Endothelial cell (in vitro differentiated cells): Measurements from ENCODE around the gene CRADD. TPM values are rescaled to one million over a fixed set of nuclear protein-coding genes. Genes with fewer than 3 reads are reported as not detected.

ENCODE experiments used
- DNase-seq: peaks from one replicate; pipeline ENCODE4 v3.0.0; 2021; ENCODE audit warnings: low spot score
- H3K27ac Mint-ChIP-seq: one replicate; pipeline ENCODE4 v1.8.0; 2021; ENCODE audit warnings: mixed read lengths, inconsistent platforms; ENCODE audit not compliant: unreplicated experiment
- H3K27me3 Mint-ChIP-seq: one replicate; pipeline ENCODE4 v1.8.0; 2021; ENCODE audit warnings: mild to moderate bottlenecking, moderate library complexity, mixed read lengths, inconsistent platforms; ENCODE audit not compliant: unreplicated experiment
- H3K36me3 Mint-ChIP-seq: one replicate; pipeline ENCODE4 v1.8.0; 2021; ENCODE audit warnings: mild to moderate bottlenecking, low read depth, mixed read lengths, inconsistent platforms; ENCODE audit not compliant: unreplicated experiment
- H3K4me1 Mint-ChIP-seq: one replicate; pipeline ENCODE4 v1.8.0; 2021; ENCODE audit warnings: mild to moderate bottlenecking, mixed read lengths, inconsistent platforms; ENCODE audit not compliant: unreplicated experiment
- H3K4me3 Mint-ChIP-seq: one replicate; pipeline ENCODE4 v1.8.0; 2021; ENCODE audit warnings: mild to moderate bottlenecking, mixed read lengths, inconsistent platforms; ENCODE audit not compliant: unreplicated experiment
- H3K9me3 Mint-ChIP-seq: one replicate; pipeline ENCODE4 v1.8.0; 2021; ENCODE audit warnings: mixed read lengths, inconsistent platforms; ENCODE audit not compliant: unreplicated experiment
- total RNA-seq: library from RNA; stranded (reverse); fragmentation: NEBNext Ultra II Directional; extraction: Animal tissue kit (Norgen Biotek cat#: 25700); gene quantifications from one replicate; pipeline ENCODE4 v1.2.1, GENCODE V29; 2021; ENCODE audit not compliant: unreplicated experiment
- TF ChIP-seq, protein P1 (sequence below): fragments of 200-600 bp; sonication (generic); IDR thresholded peaks from one replicate; pipeline ENCODE4 v1.5.0; 2021; ENCODE audit warnings: antibody characterized with exemption; ENCODE audit not compliant: unreplicated experiment

Gene CRADD
- total RNA-seq, 1 donor from 2014 or later, result 6.5 TPM

DNA sequence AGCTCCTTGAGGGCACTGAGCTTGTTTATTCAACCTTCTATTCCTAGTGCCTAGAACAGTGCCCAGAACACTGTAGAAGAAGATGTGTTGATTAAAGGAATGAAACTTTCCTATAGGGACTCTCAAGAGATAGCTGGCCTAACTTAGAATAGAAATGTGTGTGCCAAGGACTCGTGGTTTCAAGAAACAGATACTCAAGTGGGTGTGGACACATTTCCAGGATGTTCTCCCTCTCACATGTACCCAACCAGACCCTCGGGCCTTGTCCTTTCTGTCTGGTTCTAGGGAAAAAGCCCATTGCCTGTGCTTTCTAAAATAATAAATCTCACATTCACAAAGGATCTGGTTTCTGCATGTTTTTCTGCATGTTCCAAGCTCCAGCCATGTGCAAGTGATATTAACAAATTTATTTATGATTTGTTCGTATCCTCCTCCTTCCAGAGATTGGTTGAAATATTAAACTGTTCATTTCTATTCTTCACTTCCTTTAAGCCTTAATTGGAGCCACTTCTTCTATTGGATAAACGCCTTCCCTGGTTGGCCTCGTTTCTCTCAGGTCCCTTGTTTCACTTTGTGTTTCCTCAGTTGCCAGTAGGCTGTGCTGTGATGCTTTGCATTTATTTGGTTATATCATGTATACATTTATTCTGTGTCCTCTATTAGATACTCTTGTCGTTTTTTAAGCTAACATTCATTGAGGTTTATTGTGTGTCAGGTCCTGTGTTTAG, 89.8 kb downstream of the CRADD start:
- Mint-ChIP-seq H3K4me1 (peaks cover 3% of the 10 kb centered on the region), H3K27ac (no peak overlapping the region), H3K27me3 (peaks cover 1% of the 10 kb centered on the region), H3K9me3 (no peaks in the 10 kb centered on the region), H3K36me3 (no peaks in the 10 kb centered on the region), H3K4me3 (no peak overlapping the region)
- TF ChIP-seq, protein P1, sequence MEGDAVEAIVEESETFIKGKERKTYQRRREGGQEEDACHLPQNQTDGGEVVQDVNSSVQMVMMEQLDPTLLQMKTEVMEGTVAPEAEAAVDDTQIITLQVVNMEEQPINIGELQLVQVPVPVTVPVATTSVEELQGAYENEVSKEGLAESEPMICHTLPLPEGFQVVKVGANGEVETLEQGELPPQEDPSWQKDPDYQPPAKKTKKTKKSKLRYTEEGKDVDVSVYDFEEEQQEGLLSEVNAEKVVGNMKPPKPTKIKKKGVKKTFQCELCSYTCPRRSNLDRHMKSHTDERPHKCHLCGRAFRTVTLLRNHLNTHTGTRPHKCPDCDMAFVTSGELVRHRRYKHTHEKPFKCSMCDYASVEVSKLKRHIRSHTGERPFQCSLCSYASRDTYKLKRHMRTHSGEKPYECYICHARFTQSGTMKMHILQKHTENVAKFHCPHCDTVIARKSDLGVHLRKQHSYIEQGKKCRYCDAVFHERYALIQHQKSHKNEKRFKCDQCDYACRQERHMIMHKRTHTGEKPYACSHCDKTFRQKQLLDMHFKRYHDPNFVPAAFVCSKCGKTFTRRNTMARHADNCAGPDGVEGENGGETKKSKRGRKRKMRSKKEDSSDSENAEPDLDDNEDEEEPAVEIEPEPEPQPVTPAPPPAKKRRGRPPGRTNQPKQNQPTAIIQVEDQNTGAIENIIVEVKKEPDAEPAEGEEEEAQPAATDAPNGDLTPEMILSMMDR, result no peak
- no peak for DNase-seq

DNA sequence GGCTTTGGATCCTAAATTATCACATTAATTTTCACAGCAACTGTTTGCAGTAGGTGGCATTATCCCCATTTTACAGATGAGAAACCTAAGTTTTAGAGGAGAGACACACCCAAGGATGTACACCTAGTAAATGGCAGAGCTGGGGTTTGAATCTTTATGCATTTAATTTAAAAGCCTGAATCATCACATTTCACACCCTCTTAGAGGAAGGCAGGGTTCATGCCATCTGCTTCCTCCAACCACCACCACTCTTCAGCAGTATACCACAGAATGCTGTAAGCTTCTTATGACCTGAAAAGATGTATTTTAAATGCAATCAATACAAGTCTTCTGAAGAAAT, 90.3 kb downstream of the CRADD start:
- no peaks in the 10 kb centered on the region for H3K4me1 Mint-ChIP-seq

DNA sequence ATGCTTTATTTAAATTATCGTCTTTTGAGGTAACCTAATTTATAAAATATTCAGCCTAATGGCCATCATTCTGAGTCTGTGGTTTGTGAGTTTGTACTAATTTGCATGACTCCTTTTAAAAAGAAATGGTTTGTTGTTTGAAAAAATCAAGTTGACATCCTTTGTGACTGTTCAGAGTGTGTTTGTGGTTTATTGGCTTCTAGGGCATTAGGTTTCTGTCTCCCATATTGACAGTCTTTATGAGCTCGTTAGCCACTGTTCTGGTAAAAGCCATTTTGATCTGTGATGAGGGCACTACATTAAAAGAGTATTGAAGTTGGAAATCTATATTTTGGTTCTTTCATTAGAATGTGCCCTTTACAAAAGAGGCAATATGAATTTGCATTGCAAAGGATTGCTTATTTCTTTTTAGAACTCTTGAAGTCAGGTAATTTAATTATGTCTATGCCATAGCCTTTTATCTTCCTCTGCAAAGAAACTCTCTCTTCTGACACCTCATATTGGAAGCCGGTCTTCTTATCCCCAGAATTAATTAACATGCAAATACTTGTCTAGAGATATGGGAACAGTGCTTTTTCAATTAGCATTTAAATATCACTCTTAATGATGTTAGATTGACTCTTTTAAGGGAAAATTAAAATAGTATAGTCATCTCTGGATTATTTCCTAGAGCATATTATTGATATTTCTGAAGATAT, 95.0 kb downstream of the CRADD start:
- H3K4me1 Mint-ChIP-seq, result peaks cover 6% of the 10 kb centered on the region
- H3K36me3 Mint-ChIP-seq, result no peaks in the 10 kb centered on the region
- no peak overlapping the region for H3K4me3 Mint-ChIP-seq
- peaks cover under 1% of the 10 kb centered on the region for H3K27me3 Mint-ChIP-seq
- no peaks in the 10 kb centered on the region for H3K9me3 Mint-ChIP-seq
- TF ChIP-seq, protein P1, result no peak
- DNase-seq, result no peak
- no peak overlapping the region for H3K27ac Mint-ChIP-seq

More for the DNA sequence above, 90.3 kb downstream of the CRADD start:
- no peaks in the 10 kb centered on the region for H3K9me3 Mint-ChIP-seq
- H3K27me3 Mint-ChIP-seq, result peaks cover 1% of the 10 kb centered on the region
- DNase-seq, result no peak
- no peak overlapping the region for H3K27ac Mint-ChIP-seq
- no peaks in the 10 kb centered on the region for H3K36me3 Mint-ChIP-seq
- no peak overlapping the region for H3K4me3 Mint-ChIP-seq
- TF ChIP-seq, protein P1, result no peak

DNA sequence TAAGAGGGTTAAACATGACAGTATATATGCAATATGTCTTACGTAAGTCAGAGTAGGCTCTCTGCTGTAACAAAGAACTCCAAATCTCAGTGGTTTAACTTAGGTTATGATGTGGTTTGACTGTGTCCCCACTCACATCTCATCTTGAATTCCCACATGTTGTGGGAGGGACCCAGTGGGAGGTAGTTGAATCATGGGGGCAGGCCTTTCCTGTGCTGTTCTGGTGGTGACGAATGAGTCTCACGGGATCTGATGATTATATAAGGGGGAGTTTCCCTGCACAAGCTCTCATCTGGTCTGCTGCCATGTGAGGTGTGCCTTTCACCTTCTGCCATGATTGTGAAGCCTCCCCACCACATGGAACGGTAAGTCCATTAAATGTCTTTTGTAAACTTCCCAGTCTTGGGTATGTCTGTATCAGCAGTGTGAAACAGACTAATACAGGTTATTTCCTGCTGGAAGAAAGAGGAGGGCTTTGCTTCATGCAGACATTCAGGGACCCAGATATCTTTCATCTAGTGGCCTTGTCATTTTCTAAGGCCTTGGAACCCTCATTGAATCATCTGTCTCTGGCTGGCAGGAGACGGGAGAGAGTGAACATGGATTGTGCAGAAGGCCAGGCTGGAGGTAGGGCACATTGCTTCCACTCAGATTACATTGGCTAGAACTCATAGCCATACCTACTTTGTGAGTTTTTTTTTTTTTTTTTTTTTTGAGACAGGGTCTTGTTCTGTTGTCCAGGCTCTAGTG, 96.1 kb downstream of the CRADD start:
- no peak for DNase-seq
- Mint-ChIP-seq H3K4me1 (peaks cover 11% of the 10 kb centered on the region), H3K36me3 (no peaks in the 10 kb centered on the region), H3K4me3 (no peak overlapping the region), H3K9me3 (no peaks in the 10 kb centered on the region), H3K27ac (no peak overlapping the region), H3K27me3 (no peaks in the 10 kb centered on the region)
- TF ChIP-seq, protein P1, result no peak
